ENCODE data around the gene DDX5.

- TF ChIP-seq CTCF (IDR thresholded peaks at IDR 0.05; ENCODE audit: extremely low read depth in 1 of 2, insufficient read depth in 1 of 2, low read depth in 1 of 2, low read length in 2 of 2) (no peak), POLR2AphosphoS5 (IDR thresholded peaks at IDR 0.05; ENCODE audit: insufficient read depth, low read depth, low read length) (peak; percentile 55), POLR2A (IDR thresholded peaks at IDR 0.05; ENCODE audit: low read depth, low read length) (peak; percentile 65), EZH2 (IDR thresholded peaks at IDR 0.05; ENCODE audit: borderline replicate concordance, low read depth, low read length, severe bottlenecking) (no peak), MAX (IDR thresholded peaks at IDR 0.05; ENCODE audit: insufficient read depth, insufficient read length) (peak; percentile 87), FOS (IDR thresholded peaks at IDR 0.05; ENCODE audit: borderline replicate concordance, insufficient read depth, low read length) (no peak), GATA2 (IDR thresholded peaks at IDR 0.05; ENCODE audit: insufficient read depth, insufficient read length, low read depth, low read length) (no peak), JUN (IDR thresholded peaks at IDR 0.05; ENCODE audit: borderline replicate concordance, insufficient read depth, insufficient read length, low read depth) (no peak), MYC (IDR thresholded peaks at IDR 0.05; ENCODE audit: low read depth, low read length) (peak; percentile 4)
Measured at GRCh38 chr17:64506576-64507412, 705 bp upstream of the DDX5 start, which contains the start of gene CEP95.

All from endothelial cell of umbilical vein (primary cell).